ENCODE data around the gene TMPRSS4.

The TMPRSS4 gene

DNA sequence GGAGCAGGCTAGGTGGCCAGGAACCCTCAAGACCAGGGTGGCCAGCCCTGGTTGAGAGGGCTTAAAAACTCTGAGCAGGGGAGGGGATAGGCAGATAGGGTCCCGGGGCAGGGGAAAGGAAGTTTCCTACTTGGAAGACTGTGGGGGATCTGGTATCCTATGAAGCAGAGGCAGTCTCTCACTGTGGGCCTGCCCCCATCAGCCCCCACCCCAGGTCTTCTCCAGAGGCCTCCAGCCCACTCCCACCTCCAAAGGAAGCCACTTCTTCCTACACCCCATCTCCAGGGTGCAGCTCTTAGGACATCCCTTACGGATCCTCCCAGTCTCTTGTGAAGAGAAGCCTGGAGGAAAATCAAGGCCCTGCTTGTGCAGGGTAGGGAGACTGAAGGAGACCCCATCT is 59.5 kb downstream of the TMPRSS4 start:
- no peak for DNase-seq

DNA sequence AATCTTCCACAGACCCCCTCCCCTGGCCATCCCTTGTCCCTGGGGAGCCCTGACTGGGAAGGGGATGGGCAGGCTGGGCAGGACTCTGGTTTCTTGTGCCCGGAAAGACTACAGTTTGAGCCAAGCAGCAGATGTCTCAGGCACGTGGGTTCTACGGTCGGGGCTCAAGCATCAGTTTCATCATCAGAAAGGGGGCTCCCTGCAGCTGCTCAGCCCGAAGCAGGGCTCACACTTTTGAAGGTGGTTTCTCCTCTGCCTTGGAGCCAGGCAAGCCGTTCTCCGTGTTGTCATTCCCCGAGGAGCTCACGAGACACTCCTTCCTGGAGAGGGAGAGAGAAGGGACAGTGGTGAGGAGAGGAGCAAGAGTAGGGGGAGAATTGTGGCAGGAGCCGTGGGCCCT is 59.9 kb downstream of the TMPRSS4 start:
- no peak for DNase-seq

GRCh38 chr11:118138839-118139420 is 62.1 kb downstream of the TMPRSS4 start:
- no peak for DNase-seq

GRCh38 chr11:118139578-118139977 is 62.7 kb downstream of the TMPRSS4 start:
- no peak for DNase-seq

DNA sequence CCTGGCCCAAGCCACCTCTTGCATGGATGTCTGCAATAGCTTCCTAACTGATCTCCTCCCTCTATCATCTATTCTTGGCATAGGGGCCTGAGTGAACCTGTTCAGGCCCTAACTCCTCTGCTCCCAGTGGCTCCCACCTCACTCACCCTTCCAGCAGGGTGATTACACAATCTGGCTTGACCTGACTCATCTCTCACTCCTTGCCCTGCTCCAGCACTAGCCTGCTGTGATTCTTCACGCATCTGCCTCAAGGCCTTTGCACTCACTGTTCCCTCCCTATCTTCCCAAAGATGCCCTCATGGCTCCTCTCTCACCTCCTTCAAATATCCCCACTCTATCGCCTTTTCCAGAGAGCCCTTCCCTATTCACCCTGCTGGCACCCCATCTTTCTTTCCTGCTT is 65.2 kb downstream of the TMPRSS4 start:
- DNase-seq: no peak

DNA sequence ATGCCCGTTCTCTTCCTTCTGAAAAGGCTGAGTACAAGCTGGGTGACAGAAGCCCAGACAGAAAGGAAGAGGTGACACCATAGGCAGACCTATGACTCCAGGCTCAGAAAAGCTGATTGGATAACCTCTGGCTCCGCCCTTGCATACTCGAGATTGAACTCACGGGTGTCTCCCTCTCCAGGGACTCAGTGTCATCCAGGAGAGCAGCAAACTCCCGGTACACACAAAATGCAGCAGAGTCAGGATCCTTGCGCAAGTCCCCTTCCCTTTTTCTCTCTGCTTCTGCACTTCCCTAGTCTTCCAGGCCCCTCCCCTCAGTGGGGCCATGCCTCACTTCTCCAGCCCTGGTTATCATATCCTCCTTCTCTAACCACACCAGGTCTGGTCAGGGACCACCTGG is 65.9 kb downstream of the TMPRSS4 start:
- no peak for DNase-seq

DNA sequence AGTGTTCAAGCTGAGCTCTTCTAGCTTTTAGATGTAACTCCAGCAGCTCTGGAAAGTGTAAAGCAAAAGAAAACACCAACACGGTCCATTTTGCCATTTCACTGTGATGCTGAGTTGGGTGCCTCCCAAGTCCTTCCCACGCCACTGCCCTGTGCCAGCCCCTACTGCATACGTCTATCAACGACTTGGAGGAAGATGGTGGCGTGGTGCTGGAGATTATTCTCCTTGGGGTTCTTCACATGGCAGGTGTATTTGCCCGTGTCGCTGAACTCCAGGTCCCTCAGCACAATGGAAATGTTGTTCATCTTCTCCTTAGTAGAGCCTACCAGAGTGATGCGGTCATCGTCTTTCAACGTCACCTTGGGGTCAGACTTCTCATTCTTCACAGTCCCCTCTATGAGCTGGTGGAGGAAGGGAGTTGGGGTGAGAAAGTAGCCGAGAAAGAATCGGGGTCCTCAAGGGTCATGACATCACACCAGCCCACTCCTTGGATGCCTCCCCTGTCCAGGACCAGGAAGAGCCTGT is 66.8 kb downstream of the TMPRSS4 start:
- DNase-seq: no peak

GRCh38 chr11:118144301-118145268 is 67.7 kb downstream of the TMPRSS4 start:
- peak; percentile 30 for DNase-seq

DNA sequence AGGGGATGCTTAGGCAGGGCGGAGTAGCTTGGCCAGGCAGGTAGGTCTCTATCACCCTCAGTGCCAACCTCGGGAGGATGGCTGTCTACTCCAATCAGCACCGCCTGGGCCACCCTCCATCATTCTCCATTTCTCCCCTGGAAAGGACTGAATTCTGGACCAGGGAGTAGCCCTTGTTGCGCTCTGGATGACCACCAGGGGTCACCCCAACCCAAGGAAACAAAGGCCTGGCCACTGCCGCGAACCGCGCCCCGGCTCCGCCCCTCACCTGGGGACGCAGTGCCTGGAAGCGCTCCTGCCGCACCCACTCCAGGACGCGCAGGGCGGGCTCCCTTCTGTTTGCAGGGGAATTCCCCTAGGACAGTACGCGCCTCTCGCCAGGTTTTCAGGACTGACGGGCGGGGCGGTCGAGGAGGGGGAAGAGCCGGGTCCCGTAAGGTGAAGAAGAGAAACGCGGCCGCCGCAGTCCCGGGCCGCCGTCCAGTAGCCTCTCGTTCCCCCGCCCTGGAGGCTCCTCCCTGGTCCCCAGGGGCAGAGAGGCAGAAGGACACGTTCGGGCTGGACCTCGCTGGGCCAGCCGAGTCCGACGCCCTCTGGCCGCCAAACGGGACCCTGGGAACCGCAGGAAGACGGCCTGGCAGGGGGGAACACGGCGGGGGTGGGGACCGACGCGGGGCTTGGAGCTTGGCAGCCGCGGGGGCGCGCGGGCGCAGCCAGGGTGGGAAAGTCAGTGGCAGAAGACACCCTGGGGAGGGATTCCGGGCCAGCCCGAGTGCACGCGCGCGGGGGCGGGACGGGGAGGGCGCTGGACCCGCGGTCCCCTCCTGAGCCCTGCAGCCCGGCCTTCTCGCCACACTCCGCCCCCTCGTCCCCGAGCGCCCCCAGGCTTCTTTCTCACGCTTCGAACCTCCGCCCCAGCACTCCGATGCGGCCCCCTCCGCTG is 68.7 kb downstream of the TMPRSS4 start:
- DNase-seq: peak; percentile 91

GRCh38 chr11:118146554-118146953 is 69.7 kb downstream of the TMPRSS4 start:
- DNase-seq: no peak

DNA sequence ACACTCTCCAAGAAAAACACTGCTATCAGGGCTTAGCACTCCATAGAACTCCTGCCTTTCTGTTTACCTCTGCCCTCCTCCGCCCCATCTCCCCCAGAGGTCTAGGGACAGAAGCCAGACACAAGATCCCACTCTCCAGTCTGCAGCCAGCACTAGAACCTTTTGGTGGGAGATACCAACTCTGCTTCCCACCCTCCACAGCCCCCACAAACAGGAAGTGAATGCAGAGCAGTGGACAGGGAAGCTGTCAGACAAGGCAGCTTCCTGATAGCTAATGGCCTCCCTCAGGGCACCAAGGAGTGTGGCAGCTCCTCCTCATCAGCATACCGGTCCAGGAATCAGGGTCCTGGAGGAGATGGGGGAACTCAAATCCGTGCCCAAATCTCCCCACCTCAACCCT is 70.6 kb downstream of the TMPRSS4 start:
- no peak for DNase-seq

GRCh38 chr11:118148240-118148639 is 71.4 kb downstream of the TMPRSS4 start:
- DNase-seq: no peak

DNA sequence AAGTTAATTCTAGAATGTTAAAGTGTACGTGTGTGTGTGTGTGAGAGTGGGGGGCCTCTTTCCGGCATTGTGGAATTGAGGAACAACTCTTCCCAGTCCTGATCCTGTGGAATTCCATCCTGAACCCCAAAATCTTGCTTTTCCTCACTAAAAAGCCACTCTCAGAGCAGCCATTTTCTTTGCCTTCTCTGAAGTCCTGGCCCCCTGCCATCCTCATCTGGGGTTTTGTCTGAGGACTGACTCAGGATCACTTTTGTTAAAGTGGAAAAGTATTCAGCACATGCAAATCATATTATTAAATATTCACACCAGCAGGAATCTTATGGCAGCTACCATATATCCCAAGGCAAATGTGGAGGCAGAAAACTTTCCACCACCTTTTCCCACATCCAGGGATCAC is 72.0 kb downstream of the TMPRSS4 start:
- peak; percentile 45 for DNase-seq

- DNase-seq: no peak
These were observed 72.6 kb downstream of the TMPRSS4 start for GRCh38 chr11:118149493-118149892.

DNA sequence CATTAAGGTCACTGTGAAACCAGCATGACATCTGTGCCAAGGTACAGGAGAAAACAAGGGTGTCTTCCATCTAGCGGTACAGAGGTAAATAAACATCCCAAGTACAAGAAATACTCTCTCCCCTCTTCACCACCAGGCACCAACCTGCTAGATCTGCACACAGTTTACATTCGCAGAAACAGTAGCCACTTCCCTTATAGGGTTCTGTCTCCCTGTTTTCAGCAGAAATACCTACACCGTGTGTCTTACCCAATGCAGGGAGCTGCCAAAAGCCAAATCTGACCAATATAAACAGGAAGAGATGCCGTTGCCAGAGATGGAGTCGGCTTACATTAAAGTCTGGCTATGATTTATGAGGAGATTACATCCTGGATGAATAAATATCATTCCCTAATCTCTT is 74.6 kb downstream of the TMPRSS4 start:
- DNase-seq: no peak

GRCh38 chr11:118152020-118152551 is 75.2 kb downstream of the TMPRSS4 start:
- DNase-seq: no peak

DNA sequence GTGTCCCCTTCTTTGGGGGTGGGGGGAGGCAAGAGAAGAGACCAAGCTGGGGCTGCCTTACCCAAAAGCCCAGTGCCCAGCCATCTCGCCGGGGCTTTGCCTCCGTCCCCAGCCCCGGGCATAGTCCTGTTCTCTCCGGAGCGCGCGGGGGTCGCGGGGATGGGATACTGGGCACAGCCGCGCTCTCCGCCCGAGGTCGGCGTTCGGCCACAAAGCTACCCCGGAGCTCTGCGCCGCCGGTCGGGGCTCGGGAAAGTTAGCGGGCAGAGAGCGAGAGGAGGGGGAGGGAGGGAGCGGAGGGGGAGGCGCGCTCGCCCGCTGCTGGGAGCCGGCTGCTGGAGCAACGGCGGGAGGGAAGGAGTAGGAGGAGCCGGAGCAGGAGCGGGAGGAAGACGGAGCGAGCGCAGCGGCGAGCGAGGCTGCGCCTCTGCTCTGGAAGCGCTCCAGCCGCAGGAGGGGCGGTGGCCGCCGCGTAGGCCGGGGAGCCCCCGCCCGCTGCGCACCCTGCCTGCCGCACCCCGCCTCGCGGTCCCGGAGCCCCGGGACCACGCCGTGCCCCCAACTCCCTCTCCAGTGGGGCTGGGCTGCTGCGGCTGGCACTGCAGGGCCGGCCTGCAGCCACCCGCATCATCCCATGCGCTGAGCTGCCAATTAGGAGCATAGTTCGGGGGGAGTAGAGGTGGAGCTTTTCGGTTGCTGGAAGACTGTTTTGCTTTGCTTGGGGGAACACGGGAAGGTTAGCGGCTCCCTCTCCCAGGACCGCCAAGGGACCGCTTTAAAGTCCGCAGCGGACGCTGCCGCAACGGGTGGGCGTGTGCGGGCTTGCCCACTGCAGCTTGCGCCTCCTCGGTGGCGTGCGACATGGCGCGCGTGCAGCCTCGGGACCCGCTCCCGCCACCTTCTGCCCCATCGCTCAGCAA is 75.9 kb downstream of the TMPRSS4 start, which contains the start of gene SCN4B:
Gene SCN4B (minus strand): TSS at position 272 of the 920 bp plus-strand sequence. CDS start 150 bp downstream, at position 122.
- no peak for DNase-seq

DNA sequence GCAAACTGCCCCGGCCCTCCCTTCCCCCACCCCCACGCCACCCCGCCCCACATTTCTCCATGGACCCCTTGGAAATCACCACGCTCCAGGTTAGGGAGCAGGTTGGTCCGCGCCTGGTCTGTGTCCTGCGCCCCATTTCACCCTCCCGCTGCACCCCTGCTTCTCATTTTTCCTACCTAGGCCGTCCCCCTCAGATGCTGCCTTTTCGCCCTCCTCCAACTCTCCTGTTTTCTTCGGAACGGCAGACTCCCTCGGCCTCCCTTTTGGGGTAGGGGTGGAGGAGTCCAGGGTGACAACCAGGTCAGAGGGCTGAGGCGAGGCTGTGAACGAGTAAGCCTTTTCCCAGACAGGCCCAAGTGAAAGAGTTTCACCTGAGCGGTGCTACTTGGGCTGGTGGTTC is 76.6 kb downstream of the TMPRSS4 start:
- no peak for DNase-seq

- DNase-seq: no peak
These were observed 77.1 kb downstream of the TMPRSS4 start for GRCh38 chr11:118153976-118154375.

DNA sequence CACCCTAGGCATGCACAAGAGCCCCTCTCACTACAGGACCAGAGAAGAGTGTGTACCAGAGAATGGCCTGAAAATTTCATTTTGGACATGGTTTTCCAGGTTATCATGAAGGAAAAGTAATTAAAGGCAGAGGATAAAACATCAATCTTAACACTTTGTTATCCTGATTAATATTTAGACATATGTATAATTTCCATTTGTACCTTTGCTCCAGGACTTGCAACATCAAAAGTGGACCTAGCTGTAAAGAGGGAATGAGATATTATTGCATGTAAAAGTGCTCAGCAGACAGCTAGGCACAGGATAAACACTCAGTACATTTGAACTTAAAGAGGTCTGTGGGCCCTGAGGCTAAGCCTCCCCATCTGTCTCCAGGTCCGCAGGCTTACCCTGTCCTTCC is 77.8 kb downstream of the TMPRSS4 start:
- no peak for DNase-seq

DNA sequence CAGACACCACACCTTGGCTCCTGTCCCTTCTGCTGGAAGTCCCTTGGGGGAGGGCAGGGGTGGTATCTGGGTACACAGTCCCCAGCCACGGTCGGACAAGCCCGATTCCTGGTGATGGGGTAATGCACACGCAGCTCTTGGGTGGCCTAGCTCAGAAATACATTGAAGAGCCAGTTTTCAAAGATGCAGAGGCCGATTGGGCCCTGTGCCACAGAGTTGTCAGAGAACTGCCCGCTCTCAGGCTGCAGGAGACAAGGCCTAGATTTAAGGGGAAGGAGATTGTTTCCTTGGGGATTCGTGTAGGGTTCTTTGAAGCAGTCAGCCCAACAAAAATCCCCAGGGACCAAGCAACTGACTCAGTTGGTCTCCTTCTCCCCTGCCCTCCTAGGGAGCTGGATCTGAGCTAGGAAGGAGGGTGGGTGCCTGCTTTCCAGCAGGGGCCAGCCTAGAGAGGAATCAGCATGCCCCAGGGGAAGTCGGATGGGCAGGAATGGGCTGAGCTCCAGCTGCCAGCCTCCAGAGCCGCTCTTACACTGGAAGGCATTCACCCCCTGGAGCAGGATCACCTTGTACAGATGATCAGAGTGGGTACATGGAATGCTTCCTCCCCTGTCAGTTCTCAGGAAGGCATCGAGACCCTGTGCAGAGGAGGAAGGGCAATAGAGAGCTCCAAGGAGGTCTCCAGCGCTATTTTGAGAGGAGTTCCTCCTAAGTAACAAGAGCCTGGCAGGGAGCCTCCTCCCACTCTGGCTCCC is 79.1 kb downstream of the TMPRSS4 start:
- no peak for DNase-seq

Data from RPMI8226 (cell line).